Islet of Langerhans (tissue), 1 donor: Measurements from ENCODE around the gene EIF3A.

ENCODE experiments used
- FAIRE-seq: peaks from one replicate; lab custom pipeline; 2011; peaks lifted over from hg19 to GRCh38; lab: Jason Lieb, UNC

The EIF3A gene

DNA sequence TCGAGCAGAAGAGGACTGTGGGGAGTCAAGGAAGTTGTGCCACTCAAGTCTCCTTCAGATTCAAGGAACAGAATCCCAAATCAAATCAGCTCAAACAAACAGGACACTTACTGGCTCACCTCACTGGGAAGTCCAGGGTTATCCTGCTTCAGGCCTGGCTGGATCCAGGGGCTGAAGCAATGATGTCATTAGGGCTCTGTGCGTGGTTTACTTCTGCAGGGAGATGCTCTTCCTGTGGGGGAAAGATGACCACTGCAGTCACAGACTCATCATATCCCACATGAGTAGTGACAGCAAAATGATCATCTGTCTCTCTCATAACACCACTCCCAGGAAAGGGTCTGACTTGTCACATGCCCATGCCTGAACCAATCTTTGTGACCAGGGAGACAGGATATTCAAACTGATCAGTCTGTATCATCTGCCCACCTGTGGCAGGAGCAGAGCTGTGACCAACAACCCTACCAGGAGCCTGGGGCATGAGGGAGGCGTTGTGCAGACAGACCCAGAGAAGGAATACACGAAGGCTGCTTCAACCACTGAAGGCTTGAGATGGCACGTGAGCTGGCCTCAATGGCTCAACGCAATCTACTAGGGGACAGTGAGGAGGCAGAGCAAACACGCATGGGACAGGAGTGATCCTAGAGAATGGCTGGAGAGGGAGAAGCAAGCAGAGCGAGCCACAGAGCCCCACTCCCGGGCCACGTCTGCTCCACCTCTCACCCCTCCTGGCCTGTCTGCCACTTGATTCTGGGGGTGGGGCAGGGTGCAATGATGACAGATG lies 78.7 kb downstream of the EIF3A start:
- FAIRE-seq = no peak

GRCh38 chr10:118998183-118998582 lies 82.4 kb downstream of the EIF3A start:
- FAIRE-seq = no peak

GRCh38 chr10:118997379-118997778 lies 83.2 kb downstream of the EIF3A start:
- no peak for FAIRE-seq

DNA sequence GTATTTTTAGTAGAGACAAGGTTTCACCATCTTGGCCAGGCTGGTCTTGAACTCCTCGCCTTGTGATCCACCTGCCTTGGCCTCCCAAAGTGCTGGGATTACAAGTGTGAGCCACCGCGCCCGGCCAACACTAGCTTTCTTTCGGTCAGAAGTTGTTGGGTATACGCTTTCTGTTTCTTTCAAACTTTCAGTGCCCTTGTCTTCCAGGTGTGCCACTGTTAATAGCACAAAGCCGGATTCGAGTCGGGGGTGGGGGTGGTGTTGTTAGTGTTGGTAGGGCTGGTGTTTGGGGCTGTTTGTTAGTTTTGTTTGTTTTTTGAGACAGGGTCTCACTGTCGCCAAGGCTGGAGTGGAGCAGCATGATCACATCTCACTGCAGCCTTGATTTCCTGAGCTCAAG lies 84.9 kb downstream of the EIF3A start:
- FAIRE-seq = no peak

DNA sequence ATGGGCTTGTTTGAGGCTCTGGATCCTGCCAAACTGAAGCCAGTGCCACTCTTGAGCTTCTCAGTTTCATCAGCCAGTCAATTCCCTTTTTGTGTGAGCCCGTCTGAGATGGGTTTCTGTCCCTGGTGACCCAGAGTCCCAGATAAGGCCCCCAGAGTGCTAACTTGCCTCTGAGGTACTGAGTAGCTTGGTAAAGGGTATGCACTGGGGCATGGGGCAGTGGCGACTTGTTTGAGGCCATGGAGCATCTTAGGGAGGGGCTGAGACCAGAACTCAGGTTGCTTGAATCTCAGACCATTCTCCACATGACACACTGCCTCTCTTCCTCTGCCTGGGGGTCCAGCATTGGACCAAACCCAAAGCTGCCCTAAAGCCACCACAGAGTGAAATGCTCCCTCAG lies 86.3 kb downstream of the EIF3A start:
- FAIRE-seq = no peak

GRCh38 chr10:118993214-118993613 lies 87.4 kb downstream of the EIF3A start:
- no peak for FAIRE-seq

DNA sequence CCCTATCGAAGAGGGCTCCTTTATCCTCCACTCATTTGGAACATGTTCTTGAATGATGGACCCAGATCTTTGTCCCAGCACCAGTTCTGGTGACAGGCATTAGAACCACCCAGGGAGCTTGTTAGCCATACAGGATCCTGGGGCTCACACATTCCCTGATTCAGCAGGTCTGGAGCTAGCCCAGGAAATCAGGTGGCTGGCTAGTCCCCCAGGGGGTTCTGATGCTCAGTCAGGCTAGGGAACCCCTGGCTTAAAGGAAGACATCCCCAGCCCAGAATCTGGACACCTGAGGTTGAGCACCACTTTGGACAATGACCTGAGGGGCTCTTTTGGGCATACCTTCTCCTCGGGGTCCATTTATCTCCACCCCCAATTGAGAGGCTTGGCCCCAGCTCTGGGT lies 88.1 kb downstream of the EIF3A start:
- no peak for FAIRE-seq

DNA sequence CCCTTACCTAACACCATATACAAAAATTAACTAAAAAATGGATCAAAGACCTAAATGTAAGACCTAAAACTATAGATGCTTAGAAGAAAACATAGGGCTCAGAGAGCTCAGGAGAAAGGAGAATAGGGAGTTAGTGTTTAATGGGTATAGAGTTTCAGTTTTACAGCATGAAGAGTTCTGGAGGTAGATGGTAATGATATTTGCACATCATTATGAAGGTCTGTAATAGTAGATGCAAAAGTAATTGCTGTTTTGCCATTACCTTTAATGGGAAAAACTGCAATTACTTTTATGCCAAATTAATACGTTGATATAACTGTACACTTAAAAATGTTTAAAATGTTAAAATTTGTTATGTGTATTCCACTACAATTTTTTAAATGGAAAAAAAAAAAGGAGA lies 90.3 kb downstream of the EIF3A start:
- FAIRE-seq = no peak

- FAIRE-seq = no peak
Measured at GRCh38 chr10:118986815-118987790, 93.5 kb downstream of the EIF3A start.

- no peak for FAIRE-seq
Measured at GRCh38 chr10:118985576-118985975, 95.0 kb downstream of the EIF3A start.
